K562 (cell line): Measurements from ENCODE around the gene MVK. TPM values are rescaled to one million over a fixed set of nuclear protein-coding genes. Genes with fewer than 3 reads are reported as not detected.

Experiments
- BDP1 ChIP-seq: IDR thresholded peaks from 3 replicates; pipeline ENCODE4 v1.6.1; 2011; ENCODE audit not compliant: insufficient read length, insufficient read depth
- EZH2 ChIP-seq: IDR thresholded peaks from 2 replicates; pipeline ENCODE4 v1.6.1; 2012; ENCODE audit warnings: low read depth, mild to moderate bottlenecking, inconsistent platforms, low read length, borderline replicate concordance
- MGA ChIP-seq: fragments of 450-650 bp; IDR thresholded peaks from 2 replicates; pipeline ENCODE4 v1.6.1; 2016; ENCODE audit warnings: mild to moderate bottlenecking, moderate library complexity
- SMARCA4 ChIP-seq: fragments of 450-650 bp; IDR thresholded peaks from 2 replicates; pipeline ENCODE4 v1.6.1; 2016
- TSC22D4 ChIP-seq: fragments of 450-650 bp; IDR thresholded peaks from 2 replicates; pipeline ENCODE4 v1.6.1; 2016; ENCODE audit warnings: missing genetic modification characterization, missing biosample characterization, control low read depth
- ZNF589 ChIP-seq: fragments of 200-800 bp; sonication (Bioruptor generic); IDR thresholded peaks from 2 replicates; pipeline ENCODE4 v1.6.1; 2016; ENCODE audit warnings: low read depth, missing genetic modification characterization, missing compliant biosample characterization
- polyA plus RNA-seq, 8 experiments: library from polyadenylated mRNA; depleted of rRNA in 4 of 8; stranded (reverse) in 5 of 8; unstranded in 3 of 8; fragments of >200 nt; fragmentation: Nextera tagmentation in 2 of 8; fragmentation: Illumina TruSeq in 1 of 8; extraction: Ambion mirVana in 2 of 8; extraction: Trizol in 1 of 8; gene quantifications; 2 replicates each; pipeline versions ENCODE4 v1.2.1 to v1.2.3, GENCODE V29; 2011 to 2014; ENCODE audit warnings: inconsistent platforms in 1 of 8, missing spikeins in 1 of 8
- total RNA-seq, 7 experiments: library from RNA; depleted of rRNA in 6 of 7; stranded (reverse); fragments of >200 nt in 6 of 7; fragmentation: Illumina TruSeq in 2 of 7; extraction: Trizol in 2 of 7; gene quantifications; 2 replicates each; pipeline versions ENCODE4 v1.2.1 to v1.2.3, GENCODE V29; 2011 to 2021; ENCODE audit warnings: low replicate concordance in 1 of 7
- TF ChIP-seq, protein P1 (sequence below): fragments of 450-650 bp; IDR thresholded peaks from 2 replicates; pipeline ENCODE4 v1.7.1; 2018; ENCODE audit warnings: mild to moderate bottlenecking, low read depth; ENCODE audit not compliant: partially characterized antibody
- TF ChIP-seq, protein P2 (sequence below): fragments of 250-450 bp; sonication (Bioruptor Pico); IDR thresholded peaks from 2 replicates; pipeline ENCODE4 v1.5.0; 2021; ENCODE audit warnings: mild to moderate bottlenecking, moderate library complexity

Gene MVK
- total and polyA plus RNA-seq, 9 of the 15 experiments (the other 6 are each of a cell fraction or from before 2014, with no cell fraction given), result 0.41 to 33.6 (median 18.8) TPM

- TF ChIP-seq, protein P1, sequence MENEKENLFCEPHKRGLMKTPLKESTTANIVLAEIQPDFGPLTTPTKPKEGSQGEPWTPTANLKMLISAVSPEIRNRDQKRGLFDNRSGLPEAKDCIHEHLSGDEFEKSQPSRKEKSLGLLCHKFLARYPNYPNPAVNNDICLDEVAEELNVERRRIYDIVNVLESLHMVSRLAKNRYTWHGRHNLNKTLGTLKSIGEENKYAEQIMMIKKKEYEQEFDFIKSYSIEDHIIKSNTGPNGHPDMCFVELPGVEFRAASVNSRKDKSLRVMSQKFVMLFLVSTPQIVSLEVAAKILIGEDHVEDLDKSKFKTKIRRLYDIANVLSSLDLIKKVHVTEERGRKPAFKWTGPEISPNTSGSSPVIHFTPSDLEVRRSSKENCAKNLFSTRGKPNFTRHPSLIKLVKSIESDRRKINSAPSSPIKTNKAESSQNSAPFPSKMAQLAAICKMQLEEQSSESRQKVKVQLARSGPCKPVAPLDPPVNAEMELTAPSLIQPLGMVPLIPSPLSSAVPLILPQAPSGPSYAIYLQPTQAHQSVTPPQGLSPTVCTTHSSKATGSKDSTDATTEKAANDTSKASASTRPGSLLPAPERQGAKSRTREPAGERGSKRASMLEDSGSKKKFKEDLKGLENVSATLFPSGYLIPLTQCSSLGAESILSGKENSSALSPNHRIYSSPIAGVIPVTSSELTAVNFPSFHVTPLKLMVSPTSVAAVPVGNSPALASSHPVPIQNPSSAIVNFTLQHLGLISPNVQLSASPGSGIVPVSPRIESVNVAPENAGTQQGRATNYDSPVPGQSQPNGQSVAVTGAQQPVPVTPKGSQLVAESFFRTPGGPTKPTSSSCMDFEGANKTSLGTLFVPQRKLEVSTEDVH, result no peak
- TF ChIP-seq ZNF589 (CRISPR knock-in tag), result no peak
- TF ChIP-seq EZH2, result no peak
- TF ChIP-seq, protein P2, sequence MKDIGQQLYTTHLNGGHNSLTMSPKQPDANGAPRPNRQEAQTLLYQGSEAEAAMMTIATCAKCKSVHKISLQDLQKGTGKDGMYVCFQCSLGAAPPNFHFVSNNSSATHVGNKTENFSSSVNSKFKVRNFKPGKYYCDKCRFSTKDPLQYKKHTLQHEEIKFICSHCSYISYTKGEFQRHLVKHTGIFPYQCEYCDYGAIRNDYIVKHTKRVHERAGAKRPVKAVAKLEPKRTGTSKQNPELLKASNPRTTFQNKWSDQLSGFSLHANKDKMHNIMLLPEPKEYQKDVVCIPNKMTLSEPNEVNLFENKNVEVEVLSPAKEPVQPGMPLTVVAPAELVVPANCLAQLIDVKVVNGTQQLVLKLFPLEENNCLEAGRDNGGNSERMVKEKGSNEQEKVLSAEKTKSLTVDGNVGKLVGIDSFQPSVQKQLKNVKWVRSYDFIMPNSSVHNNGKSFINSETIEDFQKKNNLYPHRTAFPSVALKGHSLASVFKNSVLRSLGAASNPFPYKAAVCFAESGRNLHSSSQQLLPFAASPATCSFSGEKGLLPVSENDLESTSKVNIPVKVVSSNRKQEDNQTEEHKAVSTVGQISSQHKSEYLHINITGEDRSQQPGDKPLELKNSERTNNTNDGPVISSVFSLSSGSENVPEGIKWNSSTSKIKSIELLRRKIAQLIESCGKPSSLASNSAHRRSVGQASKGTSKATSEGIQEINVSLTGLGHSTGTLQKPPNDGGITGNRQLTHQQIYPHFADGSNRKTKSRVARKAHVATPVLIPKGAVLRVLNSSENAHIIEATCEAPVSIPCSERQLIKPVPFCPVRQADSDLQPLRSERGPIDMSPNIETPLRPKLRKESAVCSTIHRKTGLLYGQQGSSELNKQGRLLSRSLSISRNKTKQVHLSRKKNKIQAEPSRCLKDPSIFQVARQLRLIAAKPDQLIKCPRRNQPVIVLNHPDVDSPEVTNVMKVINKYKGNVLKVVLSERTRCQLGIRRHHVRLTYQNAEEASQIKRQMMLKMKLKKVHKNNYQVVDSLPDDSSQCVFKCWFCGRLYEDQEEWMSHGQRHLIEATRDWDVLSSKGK, result no peak
- TF ChIP-seq TSC22D4 (tag), result no peak
- TF ChIP-seq SMARCA4, result no peak
- no peak for TF ChIP-seq MGA
- TF ChIP-seq BDP1, result no peak
Measured at GRCh38 chr12:109553483-109553882, 20.1 kb upstream of the MVK start (continued).
